Suppressor macrophage (primary cell): ENCODE results near the gene CHRNA5.
A peak's percentile ranks its signal among the peaks of the same experiment; 100 is the strongest.
"Not testable (repeated sequence)": the region's sequence is repeated elsewhere in the genome, so short reads cannot be mapped to it uniquely, and the experiment has no call there.

ENCODE experiments used
- DNase-seq, 4 experiments: peaks; one replicate each; pipeline ENCODE4 v3.0.0-alpha.2; 2020 to 2022

CHRNA5 gene

GRCh38 chr15:78565951-78566774 is 843 bp downstream of the CHRNA5 start:
- peak in 3 of 4 experiments; percentile 2 to 9 (median 6) for DNase-seq

GRCh38 chr15:78567531-78567930 is 2.2 kb downstream of the CHRNA5 start:
- DNase-seq = no peak

GRCh38 chr15:78570710-78571109 is 5.4 kb downstream of the CHRNA5 start:
- no peak for DNase-seq

- DNase-seq = no peak
These were observed 6.1 kb downstream of the CHRNA5 start for GRCh38 chr15:78571382-78571781.

DNA sequence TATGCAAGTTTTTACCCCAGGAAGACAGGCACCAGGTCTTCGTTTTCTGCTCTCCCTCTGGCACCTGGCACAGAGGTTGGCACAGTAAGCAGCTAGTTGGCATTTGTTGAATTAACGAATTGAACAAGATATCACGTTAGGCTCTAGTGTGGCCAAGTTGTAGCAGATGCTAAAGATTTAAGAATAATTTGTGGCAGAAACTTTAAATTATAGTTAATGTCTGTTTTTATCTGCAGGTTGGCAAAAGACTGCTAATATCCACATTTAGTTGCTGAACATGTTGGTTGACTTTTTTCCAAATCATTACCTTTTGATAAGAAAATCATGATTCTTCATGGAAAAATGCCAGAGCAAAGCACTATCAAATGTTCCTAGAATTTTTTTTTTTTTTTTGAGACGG is 8.1 kb downstream of the CHRNA5 start:
- DNase-seq = no peak

- DNase-seq = no peak
These were observed 9.6 kb downstream of the CHRNA5 start for GRCh38 chr15:78574944-78575343.

- no peak for DNase-seq
These were observed 32.3 kb downstream of the CHRNA5 start for GRCh38 chr15:78597583-78597982.

DNA sequence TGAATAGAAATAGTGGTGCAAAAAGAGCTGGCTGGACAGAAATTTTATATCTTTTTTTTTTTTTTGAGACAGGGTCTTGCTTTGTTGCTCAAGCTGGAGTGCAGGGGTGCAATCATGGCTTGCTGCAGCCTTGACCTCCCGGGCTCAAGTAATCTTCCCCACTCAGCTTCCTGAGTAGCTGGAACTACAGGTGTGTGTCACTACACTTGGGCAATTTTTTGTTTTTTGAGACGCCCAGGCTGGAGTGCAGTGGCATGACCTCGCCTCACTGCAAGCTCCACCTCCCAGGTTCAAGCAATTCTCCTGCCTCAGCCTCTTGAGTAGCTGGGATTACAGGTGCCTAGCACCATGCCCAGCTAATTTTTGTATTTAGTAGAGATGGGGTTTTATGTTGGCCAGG is 33.0 kb downstream of the CHRNA5 start:
- DNase-seq = no peak

GRCh38 chr15:78599189-78599588 is 33.9 kb downstream of the CHRNA5 start:
- DNase-seq = no peak

GRCh38 chr15:78603467-78603866 is 38.1 kb downstream of the CHRNA5 start:
- no peak for DNase-seq

DNA sequence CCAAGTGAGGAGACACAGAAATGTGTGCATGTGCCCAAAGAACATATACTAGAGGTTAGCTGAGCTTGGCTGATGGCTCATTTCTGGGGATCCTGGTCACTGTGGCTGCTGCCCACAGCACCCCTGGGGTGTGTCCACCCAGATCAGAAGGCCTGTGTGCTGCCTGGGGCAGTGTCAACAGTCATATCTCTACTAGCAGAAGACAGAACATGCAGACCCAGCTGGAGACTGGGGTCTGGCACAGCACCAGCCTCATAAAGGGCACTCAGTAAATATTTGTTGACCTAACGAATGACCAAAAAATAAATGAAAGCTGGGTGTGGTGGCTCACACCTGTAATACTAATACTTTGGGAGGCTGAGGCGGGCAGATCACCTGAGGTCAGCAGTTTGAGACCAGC is 39.1 kb downstream of the CHRNA5 start:
- no peak for DNase-seq

GRCh38 chr15:78605201-78605600 is 39.9 kb downstream of the CHRNA5 start:
- no peak for DNase-seq

DNA sequence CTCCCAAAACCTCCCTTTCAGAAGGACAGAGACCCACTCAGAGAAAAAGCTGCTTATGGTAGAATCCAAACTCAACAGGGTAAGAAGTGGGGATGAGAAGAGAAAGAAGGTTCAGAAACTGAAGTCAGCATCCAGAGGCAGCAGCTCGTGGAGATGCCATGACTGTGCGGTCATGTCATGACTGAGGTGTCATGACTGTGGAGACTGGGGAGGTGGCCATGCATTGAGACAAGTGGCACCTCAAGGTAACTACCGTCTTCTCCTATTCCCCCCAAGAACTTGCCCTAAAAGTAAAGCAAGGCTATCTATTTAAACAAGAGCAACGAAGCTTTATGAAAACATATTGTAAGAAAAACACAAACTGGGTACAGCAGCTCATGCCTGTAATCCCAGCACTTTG is 40.4 kb downstream of the CHRNA5 start:
- DNase-seq = no peak

- DNase-seq = not testable (repeated sequence)
These were observed 44.2 kb downstream of the CHRNA5 start for GRCh38 chr15:78609551-78609950.

GRCh38 chr15:78614021-78614420 is 48.7 kb downstream of the CHRNA5 start:
- DNase-seq = no peak

GRCh38 chr15:78615151-78615589 is 49.9 kb downstream of the CHRNA5 start:
- DNase-seq = no peak

DNA sequence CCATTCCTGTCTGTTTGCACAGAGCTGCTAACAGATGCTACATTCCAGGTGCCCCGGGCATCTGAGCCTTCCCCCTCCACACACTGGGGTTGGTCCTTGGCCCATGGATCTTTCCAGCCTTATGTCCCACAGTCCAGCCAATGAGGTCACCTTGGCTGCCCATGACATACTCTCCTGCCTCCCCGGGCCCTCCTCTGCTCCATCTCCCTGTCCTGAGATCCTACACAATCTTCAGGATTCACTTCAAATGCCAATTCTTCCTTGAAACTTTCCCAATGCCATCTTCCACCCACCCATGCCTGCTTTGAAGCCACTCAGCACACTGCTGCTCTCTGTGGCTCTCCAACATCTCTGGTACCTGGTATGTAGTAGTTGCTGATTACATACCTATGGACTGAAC is 51.2 kb downstream of the CHRNA5 start:
- no peak for DNase-seq

GRCh38 chr15:78617076-78617475 is 51.8 kb downstream of the CHRNA5 start:
- DNase-seq = peak; percentile 42 to 67 (median 64)

DNA sequence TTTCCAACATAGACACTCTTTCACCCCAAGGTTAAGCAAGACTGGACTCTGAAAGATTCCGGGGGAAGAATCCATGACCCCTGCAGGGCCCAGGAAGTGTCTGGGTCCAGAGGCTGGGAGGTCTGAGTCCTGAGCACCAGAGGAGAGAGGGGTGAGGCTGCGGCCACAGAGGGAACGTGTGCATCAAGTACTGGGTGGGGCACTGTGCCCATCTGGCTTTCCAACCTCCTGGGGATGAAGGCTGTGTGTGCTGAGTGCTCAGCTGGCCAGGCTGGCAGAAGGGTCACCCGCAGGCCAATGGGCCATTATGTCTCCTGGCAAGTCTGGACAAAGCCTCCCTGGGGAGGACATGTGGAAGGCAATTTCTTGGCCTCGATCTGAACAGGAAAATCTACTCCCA is 52.2 kb downstream of the CHRNA5 start:
- no peak for DNase-seq

DNA sequence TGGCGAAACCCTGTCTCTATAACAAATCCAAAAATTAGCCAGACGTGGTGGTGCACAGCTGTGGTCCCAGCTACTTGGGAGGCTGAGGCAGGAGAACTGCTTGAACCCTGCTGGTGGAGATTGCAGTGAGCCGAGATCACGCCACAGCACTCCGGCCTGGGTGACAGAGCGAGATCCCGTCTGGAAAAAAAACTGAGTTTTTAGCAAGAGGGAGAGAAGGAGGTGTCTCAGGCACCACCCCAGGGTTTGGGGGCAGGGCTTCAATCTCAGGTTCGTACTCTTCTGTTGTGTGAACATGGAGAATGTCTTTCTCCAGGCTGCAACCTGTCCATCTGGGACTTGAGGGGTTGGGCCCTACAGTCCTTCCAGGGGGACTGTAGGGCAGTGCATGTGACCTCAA is 52.7 kb downstream of the CHRNA5 start:
- no peak for DNase-seq

DNA sequence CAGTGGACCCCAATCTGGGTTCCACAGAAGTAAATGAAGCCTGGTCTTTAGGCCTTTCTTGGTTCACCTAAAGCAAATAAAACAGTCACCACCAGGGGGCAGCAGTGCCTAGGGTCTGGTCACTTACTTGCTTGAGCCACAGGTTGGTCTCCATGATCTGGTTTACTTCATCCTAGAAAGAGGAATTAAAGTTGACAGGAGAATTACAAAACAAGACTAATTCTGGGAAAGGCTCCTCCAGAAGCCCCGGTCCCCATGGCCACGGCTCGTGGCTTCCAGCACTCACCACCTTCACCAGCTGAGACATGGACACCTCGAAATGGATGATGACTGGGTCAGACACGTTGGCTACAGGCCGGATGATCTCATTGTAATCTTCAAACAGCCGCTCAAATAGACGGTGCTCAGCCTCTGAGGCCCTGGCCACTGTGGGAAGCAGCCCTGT is 53.2 kb downstream of the CHRNA5 start:
- peak; percentile 86 to 95 (median 92) for DNase-seq

DNA sequence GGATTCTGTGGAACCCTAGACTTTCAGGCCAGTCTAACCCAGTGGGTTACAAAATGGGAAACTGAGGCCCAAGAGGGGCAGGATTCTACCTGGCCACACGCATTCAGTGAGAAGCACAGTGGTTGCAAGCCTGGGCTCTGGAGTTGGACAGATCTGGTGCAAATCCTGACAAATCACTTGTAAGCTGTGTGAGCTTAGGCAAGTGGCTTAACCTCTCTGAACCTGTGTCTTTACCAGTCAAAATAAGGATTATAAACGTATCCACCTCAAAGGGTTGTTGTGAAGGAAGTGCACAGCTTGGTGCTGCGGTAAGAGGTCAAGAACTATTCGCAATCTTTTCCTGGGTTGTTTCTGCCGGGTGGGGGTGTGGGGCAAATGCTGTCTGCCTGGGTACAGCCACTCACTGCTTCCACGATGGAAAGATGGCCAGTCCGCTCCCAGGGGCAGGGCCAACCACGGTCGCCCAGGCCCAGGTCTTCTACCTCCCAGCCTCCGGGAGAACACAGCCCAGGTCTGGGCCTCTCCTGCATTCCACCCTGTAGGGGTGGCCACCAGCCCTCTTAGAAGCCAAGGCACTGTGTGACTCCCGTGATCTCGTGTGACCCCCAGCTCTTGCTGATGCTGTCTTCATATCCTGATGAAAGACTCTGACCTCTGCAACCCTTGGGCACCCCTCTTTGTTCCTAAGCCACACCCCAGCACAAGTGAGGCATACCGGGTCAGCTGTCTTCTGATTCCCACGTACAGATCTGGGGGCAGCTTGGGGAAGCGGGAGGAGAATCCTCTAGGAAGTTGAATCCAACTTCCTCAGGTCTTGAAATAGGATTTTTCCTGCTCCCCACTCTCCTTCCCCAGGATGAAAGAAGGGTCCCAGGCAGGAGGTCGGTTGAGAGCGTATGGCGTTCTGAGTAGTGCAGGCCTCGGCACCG is 54.0 kb downstream of the CHRNA5 start:
- DNase-seq = no peak

- no peak for DNase-seq
These were observed 54.8 kb downstream of the CHRNA5 start for GRCh38 chr15:78620021-78620526.
